HUDEP-2 (cell line): Measurements from ENCODE around the gene AHDC1.

Experiments
- DNase-seq, 76 experiments: peaks; one replicate each; lab custom pipeline; 2025; ENCODE audit not compliant: unreplicated experiment in 76 of 76; lab: John Stamatoyannopoulos, UW

Gene AHDC1

GRCh38 chr1:27492796-27493195 is 111.1 kb downstream of the AHDC1 start:
- no peak for DNase-seq

GRCh38 chr1:27491748-27492700 is 111.9 kb downstream of the AHDC1 start:
- no peak for DNase-seq

GRCh38 chr1:27489973-27490741 is 113.8 kb downstream of the AHDC1 start, which contains the start of gene WASF2:
WASF2 (minus strand) TSS chr1:27490167; CDS start chr1:27428890, 61,277 bp downstream.
- peak; percentile 22 to 98 (median 95) for DNase-seq

GRCh38 chr1:27489501-27489972 is 114.4 kb downstream of the AHDC1 start:
- peak in 9 of 76 experiments; percentile 8 to 72 (median 42) for DNase-seq

GRCh38 chr1:27487966-27488884 is 115.7 kb downstream of the AHDC1 start:
- peak in 11 of 76 experiments; percentile 7 to 37 (median 20) for DNase-seq

GRCh38 chr1:27485363-27485762 is 118.6 kb downstream of the AHDC1 start:
- DNase-seq, result no peak
